Peyer's patch (tissue), 4 donors: ENCODE data around the gene AGAP1. TPM values are rescaled to one million over a fixed set of nuclear protein-coding genes. Genes with fewer than 3 reads are reported as not detected.

ENCODE experiments used
- DNase-seq, 3 donors: peaks; one replicate each; pipeline ENCODE4 v3.0.0-alpha.2; 2017 to 2019
- H3K27ac ChIP-seq, 4 donors: fragments of 200-600 bp; sonication (generic); one replicate each; pipeline ENCODE4 v1.5.1; 2016 to 2019
- H3K27me3 ChIP-seq, 2 donors: fragments of 200-600 bp; sonication (generic); one replicate each; pipeline ENCODE4 v1.5.1; 2019
- H3K36me3 ChIP-seq, 3 donors: fragments of 200-600 bp; sonication (generic); one replicate each; pipeline ENCODE4 v1.5.1; 2016 to 2019
- H3K4me1 ChIP-seq, 4 donors: fragments of 200-600 bp; sonication (generic); one replicate each; pipeline ENCODE4 v1.5.1; 2016 to 2019
- H3K4me3 ChIP-seq, 4 donors: fragments of 200-600 bp; sonication (generic); 1 replicate in 3 of 4; 2 replicates in 1 of 4; pipeline ENCODE4 v1.5.1; 2016 to 2019; ENCODE audit warnings: mild to moderate bottlenecking in 1 of 4
- H3K9me3 ChIP-seq, 4 donors: fragments of 200-600 bp; sonication (generic); one replicate each; pipeline ENCODE4 v1.5.1; 2016 to 2019; ENCODE audit warnings: mild to moderate bottlenecking in 1 of 4
- CTCF ChIP-seq, 6 experiments: fragments of 450-650 bp in 4 of 6; fragments of 200-600 bp in 2 of 6; sonication (generic) in 1 of 6; IDR thresholded peaks; one replicate each; pipeline ENCODE4 v1.5.1; 2017 to 2019; ENCODE audit warnings: antibody characterized with exemption in 6 of 6, mild to moderate bottlenecking in 3 of 6, moderate library complexity in 1 of 6
- POLR2A ChIP-seq, 2 donors: fragments of 450-650 bp; IDR thresholded peaks; one replicate each; pipeline ENCODE4 v1.5.1; 2017; ENCODE audit warnings: antibody characterized with exemption in 2 of 2, mild to moderate bottlenecking in 2 of 2, moderate library complexity in 2 of 2
- total RNA-seq, 4 donors: library from RNA; depleted of rRNA; stranded (reverse); fragments of >200 nt; gene quantifications; one replicate each; pipeline ENCODE4 v1.1.0, GENCODE V29; 2016

The AGAP1 gene
- total RNA-seq, 4 donors from 2014 or later = 55.7 to 79.1 (median 66.9) TPM

- peaks cover 0 to 37% (median 0%) of the 10 kb centered on the region in 3 donors for H3K36me3 ChIP-seq
- DNase-seq = no peak
- H3K27ac ChIP-seq = no peak overlapping the region
- TF ChIP-seq CTCF (IDR thresholded peaks at IDR 0.05) (no peak), POLR2A (IDR thresholded peaks at IDR 0.05) (no peak)
- no peaks in the 10 kb centered on the region for H3K4me1 ChIP-seq
- no peak overlapping the region for H3K4me3 ChIP-seq
- no peaks in the 10 kb centered on the region for H3K27me3 ChIP-seq
- H3K9me3 ChIP-seq = no peaks in the 10 kb centered on the region
Observed at GRCh38 chr2:236040600-236041328, 546.9 kb downstream of the AGAP1 start.

GRCh38 chr2:236041616-236042015, 547.8 kb downstream of the AGAP1 start:
- Histone ChIP-seq H3K4me3 (no peak overlapping the region), H3K36me3 (peaks cover 0 to 31% (median 0%) of the 10 kb centered on the region in 3 donors), H3K27ac (no peak overlapping the region), H3K9me3 (no peaks in the 10 kb centered on the region), H3K4me1 (no peaks in the 10 kb centered on the region), H3K27me3 (no peaks in the 10 kb centered on the region)
- DNase-seq = no peak
- TF ChIP-seq POLR2A (IDR thresholded peaks at IDR 0.05) (no peak), CTCF (IDR thresholded peaks at IDR 0.05) (no peak)

GRCh38 chr2:236042087-236042486, 548.2 kb downstream of the AGAP1 start:
- Histone ChIP-seq H3K9me3 (no peaks in the 10 kb centered on the region), H3K27ac (no peak overlapping the region), H3K27me3 (no peaks in the 10 kb centered on the region), H3K36me3 (peaks cover 0 to 31% (median 0%) of the 10 kb centered on the region in 3 donors), H3K4me1 (no peaks in the 10 kb centered on the region), H3K4me3 (no peak overlapping the region)
- TF ChIP-seq POLR2A (IDR thresholded peaks at IDR 0.05) (no peak), CTCF (IDR thresholded peaks at IDR 0.05) (no peak)
- DNase-seq = no peak

- H3K36me3 ChIP-seq = peaks cover 0 to 36% (median 0%) of the 10 kb centered on the region in 3 donors
- no peak for TF ChIP-seq POLR2A (IDR thresholded peaks at IDR 0.05)
- TF ChIP-seq CTCF (IDR thresholded peaks at IDR 0.05) = no peak
- no peak overlapping the region for H3K27ac ChIP-seq
- no peaks in the 10 kb centered on the region for H3K9me3 ChIP-seq
- no peaks in the 10 kb centered on the region for H3K27me3 ChIP-seq
- H3K4me3 ChIP-seq = no peak overlapping the region
- no peak for DNase-seq
- no peaks in the 10 kb centered on the region for H3K4me1 ChIP-seq
Observed at GRCh38 chr2:236044191-236044590, 550.3 kb downstream of the AGAP1 start.

- Histone ChIP-seq H3K36me3 (peaks cover 0 to 36% (median 0%) of the 10 kb centered on the region in 3 donors), H3K4me1 (no peaks in the 10 kb centered on the region), H3K27me3 (no peaks in the 10 kb centered on the region), H3K9me3 (no peaks in the 10 kb centered on the region), H3K27ac (no peak overlapping the region), H3K4me3 (no peak overlapping the region)
- no peak for DNase-seq
- no peak for TF ChIP-seq POLR2A (IDR thresholded peaks at IDR 0.05)
- TF ChIP-seq CTCF (IDR thresholded peaks at IDR 0.05) = no peak
Observed at GRCh38 chr2:236045251-236046235, 551.7 kb downstream of the AGAP1 start.
